ENCODE results near the gene PIGR.

- TF ChIP-seq BRCA1 (IDR thresholded peaks at IDR 0.05; ENCODE audit: low read depth, low read length) (no peak), CTCF (IDR thresholded peaks at IDR 0.05; ENCODE audit: control extremely low read depth in 1 of 3, insufficient read depth in 1 of 3, low read depth in 1 of 3, low read length in 3 of 3) (no peak), EP300 (IDR thresholded peaks at IDR 0.05; ENCODE audit: borderline replicate concordance in 1 of 2, low read depth in 2 of 2, low read length in 2 of 2) (no peak), GABPA (IDR thresholded peaks at IDR 0.05; ENCODE audit: borderline replicate concordance, insufficient read depth, low read length) (no peak), YY1 (IDR thresholded peaks at IDR 0.05; ENCODE audit: low read depth, low read length) (no peak), EZH2 (IDR thresholded peaks at IDR 0.05; ENCODE audit: low read depth, low read length, severe bottlenecking) (no peak)
These were observed 23.0 kb downstream of the PIGR start for GRCh38 chr1:206923009-206923960.
